GM21576 (cell line): ENCODE results near the gene PLEKHA3.
"Not testable (repeated sequence)": the region's sequence is repeated elsewhere in the genome, so short reads cannot be mapped to it uniquely, and the experiment has no call there.

ENCODE experiments used
- ATAC-seq: cut with Tn5 transposase; IDR thresholded peaks from one replicate; pipeline ENCODE4 v1.9.1; 2021; ENCODE audit warnings: mild to moderate bottlenecking, moderate library complexity; ENCODE audit not compliant: unreplicated experiment

Gene PLEKHA3

GRCh38 chr2:178480227-178481181 lies at the start of gene PLEKHA3:
PLEKHA3 (plus strand) TSS chr2:178480457; CDS start chr2:178480870, 413 bp downstream.
- ATAC-seq: peak; percentile 58

GRCh38 chr2:178436662-178437061 lies 43.6 kb upstream of the PLEKHA3 start:
- no peak for ATAC-seq

GRCh38 chr2:178441426-178441825 lies 38.8 kb upstream of the PLEKHA3 start:
- no peak for ATAC-seq

GRCh38 chr2:178448968-178449661 lies 31.1 kb upstream of the PLEKHA3 start:
- no peak for ATAC-seq

GRCh38 chr2:178449700-178450523 lies 30.3 kb upstream of the PLEKHA3 start:
- ATAC-seq: peak; percentile 7

GRCh38 chr2:178450524-178450773 lies 29.8 kb upstream of the PLEKHA3 start:
- peak; percentile 38 for ATAC-seq

GRCh38 chr2:178450774-178451525 lies 29.3 kb upstream of the PLEKHA3 start, which contains the start of the genes PJVK and PRKRA:
PJVK (plus strand) TSS chr2:178451378; CDS start chr2:178453410, 2,032 bp downstream.
PRKRA (minus strand) TSS chr2:178451175; CDS start chr2:178451030, 145 bp downstream.
- peak; percentile 80 for ATAC-seq

GRCh38 chr2:178452334-178452733 lies 27.9 kb upstream of the PLEKHA3 start:
- no peak for ATAC-seq

- ATAC-seq: no peak
Measured at GRCh38 chr2:178452870-178453269, 27.4 kb upstream of the PLEKHA3 start.

- no peak for ATAC-seq
Measured at GRCh38 chr2:178455947-178456346, 24.3 kb upstream of the PLEKHA3 start.

GRCh38 chr2:178457390-178457886 lies 22.8 kb upstream of the PLEKHA3 start:
- no peak for ATAC-seq

- ATAC-seq: no peak
Measured at GRCh38 chr2:178469219-178469849, 10.9 kb upstream of the PLEKHA3 start.

- not testable (repeated sequence) for ATAC-seq
Measured at GRCh38 chr2:178471313-178471712, 8.9 kb upstream of the PLEKHA3 start.

- no peak for ATAC-seq
Measured at GRCh38 chr2:178473373-178473772, 6.9 kb upstream of the PLEKHA3 start.

- no peak for ATAC-seq
Measured at GRCh38 chr2:178473931-178474330, 6.3 kb upstream of the PLEKHA3 start.

GRCh38 chr2:178474560-178474959 lies 5.7 kb upstream of the PLEKHA3 start:
- ATAC-seq: no peak

GRCh38 chr2:178476477-178476876 lies 3.8 kb upstream of the PLEKHA3 start:
- no peak for ATAC-seq

GRCh38 chr2:178477443-178478129 lies 2.7 kb upstream of the PLEKHA3 start:
- no peak for ATAC-seq

GRCh38 chr2:178478130-178478438 lies 2.2 kb upstream of the PLEKHA3 start:
- no peak for ATAC-seq
